ENCODE data around the gene SETD4.
A peak's percentile ranks its signal among the peaks of the same experiment; 100 is the strongest.
"Not testable (repeated sequence)": the region's sequence is repeated elsewhere in the genome, so short reads cannot be mapped to it uniquely, and the experiment has no call there.

SETD4 gene

GRCh38 chr21:36060159-36060921 lies at the start of gene SETD4:
Gene SETD4 (minus strand): TSS chr21:36060526. CDS start chr21:36058888, 1,638 bp downstream.
- FAIRE-seq, result peak; percentile 91

DNA sequence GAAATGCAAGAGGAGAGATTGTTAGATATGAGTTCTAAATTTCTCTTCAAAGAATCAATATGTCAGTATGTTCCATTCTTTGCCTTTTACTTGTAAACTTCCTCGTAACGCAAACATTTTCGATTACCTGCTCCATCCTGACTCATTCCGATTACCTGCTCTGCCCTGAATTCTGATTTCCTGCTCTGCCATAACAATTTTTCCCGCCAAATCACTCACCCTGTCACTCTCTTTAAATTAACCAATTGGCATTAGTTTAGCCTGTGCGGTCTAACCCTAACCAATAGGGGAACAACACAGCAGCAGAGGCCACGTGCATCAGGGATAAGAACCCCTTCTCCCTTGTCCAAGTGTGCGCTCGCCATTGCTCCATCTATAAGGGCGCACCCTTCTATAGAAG lies 49.5 kb upstream of the SETD4 start:
- FAIRE-seq, result no peak

DNA sequence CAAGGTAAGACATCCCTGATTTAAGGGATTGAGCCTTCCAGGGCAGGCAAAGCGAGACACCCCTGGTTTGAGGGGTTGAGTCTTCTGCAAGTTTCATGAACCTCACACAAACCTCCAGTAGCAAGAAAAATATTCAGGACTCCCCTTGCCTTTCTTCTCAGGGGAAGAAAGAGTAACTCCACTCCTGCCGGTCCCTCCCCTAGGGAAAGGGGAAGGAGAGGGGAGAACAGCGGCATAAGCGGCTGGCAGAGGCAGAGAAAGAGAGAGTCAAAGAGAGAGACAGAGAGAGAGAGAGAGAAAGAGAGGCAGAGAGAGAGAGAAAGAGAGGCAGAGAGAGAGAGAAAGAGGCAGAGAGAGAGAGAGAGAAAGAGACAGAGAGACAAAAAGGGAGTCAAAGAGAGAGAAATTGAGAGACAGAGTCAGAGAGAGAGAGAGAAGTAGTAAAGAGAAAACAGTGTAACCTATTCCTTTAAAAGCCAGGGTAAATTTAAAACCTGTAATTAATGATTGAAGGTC lies 45.1 kb upstream of the SETD4 start:
- no peak for FAIRE-seq

DNA sequence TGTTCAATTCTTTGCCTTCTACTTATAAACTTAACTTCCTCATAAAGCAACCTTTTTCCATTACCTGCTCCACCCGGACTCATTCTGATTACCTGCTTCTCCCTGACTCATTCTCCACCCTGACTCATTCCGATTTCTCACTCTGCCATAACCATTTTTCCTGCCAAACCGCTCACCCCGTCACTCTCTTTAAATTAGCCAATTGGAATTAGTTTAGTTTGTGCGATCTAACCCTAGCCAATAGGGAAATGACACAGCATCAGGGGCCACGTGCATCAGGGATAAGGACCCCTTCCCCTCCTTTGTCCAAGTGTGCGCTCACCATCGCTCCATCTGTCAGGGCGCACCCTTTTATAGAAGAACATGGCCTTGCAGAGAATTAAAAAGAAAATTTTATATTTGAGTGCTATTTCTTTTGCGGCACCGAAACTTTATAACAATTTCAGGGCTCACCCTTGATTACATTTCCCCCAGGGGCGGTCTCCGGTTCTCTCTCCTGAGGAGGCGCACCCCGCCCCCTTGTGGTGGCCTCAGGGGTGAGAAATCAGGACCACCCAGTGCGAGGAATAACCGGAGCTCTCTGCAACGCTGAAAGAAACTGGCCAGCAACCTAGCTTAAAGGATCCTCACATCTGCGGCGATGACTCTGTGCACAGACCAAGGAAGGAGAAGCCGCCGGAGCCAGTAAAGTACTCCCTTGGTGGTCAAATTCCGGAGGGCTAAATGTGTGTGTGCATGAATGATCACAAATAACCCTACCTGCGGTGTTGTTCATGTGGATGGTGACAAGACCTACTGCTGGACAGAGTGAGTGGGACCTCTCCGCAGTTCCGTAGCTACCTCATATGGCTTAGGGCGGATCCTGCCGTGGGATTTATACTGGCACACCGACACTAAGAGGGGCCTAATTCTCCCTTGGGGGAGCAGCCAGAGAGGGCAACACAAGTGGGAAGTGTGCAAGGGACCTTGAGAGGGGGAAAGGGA lies 44.3 kb upstream of the SETD4 start:
- no peak for FAIRE-seq

DNA sequence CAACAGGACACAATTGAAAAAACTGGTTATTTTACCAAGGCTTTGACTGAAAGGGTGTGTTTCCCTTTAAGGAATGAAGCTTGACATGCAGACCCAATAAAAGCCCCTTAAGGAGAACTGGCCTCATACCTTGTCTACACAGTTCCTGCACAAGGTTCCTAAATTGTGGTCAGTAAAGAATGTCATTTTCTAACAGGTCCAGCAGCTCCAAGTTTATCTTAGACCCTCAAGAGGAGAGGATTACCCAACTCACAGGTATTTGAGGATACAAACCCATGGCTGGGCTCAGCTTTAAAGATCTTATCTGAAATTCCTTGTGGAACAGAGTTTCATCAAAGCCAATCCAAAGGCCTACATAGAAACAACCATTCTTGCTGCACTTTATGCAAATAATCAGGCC lies 43.1 kb upstream of the SETD4 start:
- no peak for FAIRE-seq

DNA sequence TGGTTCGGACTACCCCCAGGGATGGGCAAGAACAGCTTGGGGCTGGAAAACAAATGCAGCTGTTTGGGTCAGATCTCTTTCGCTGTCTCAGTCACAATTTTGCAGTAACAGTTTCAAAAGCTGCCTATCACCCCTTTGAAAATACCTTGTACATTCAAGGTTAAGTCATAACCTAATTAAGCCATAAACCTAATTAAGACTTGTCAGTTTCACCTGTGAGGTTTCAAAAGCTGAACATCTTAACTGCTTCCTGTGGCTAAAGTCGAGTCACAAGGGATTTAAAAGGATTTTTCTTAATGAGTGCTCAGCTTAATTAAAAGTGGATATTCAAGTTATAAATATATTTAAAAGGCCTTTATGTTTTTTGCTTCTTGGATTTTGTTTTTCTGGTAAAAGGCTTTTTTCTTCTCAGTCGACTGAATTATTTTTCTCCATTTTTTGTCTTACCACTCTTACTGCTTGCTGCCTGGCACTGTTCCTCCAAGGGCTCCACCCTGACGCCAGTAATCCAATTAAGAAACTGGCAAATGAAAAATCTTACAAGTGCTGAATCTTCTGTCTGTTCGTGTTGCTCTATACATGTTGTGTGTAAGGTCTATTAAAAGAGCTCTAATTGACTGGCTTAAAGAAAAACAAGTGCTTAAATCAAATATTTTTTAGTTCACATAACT lies 40.8 kb upstream of the SETD4 start:
- FAIRE-seq, result no peak

DNA sequence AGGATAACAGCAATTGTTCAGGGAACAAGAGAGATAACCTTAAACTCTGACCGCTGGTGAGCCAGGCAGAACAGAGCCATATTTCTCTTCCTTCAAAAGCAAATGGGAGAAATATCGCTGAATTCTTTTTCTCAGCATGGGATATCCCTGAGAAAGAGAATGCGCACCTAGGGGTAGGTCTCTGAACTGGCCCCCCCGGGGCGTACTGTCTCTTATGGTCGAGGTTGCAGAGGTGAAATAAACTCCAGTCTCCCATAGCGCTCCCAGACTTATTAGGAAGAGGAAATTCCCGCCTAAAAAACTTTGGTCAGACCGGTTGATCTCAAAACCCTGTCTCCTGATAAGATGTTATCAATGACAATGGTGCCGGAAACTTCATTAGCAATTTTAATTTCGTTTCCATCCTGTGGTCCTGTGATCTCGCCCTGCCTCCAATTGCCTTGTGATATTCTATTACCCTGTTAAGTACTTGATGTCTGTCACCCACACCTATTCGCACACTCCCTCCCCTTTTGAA lies 39.4 kb upstream of the SETD4 start:
- not testable (repeated sequence) for FAIRE-seq

- no peak for FAIRE-seq
Measured at GRCh38 chr21:36099000-36099399, 38.7 kb upstream of the SETD4 start.

DNA sequence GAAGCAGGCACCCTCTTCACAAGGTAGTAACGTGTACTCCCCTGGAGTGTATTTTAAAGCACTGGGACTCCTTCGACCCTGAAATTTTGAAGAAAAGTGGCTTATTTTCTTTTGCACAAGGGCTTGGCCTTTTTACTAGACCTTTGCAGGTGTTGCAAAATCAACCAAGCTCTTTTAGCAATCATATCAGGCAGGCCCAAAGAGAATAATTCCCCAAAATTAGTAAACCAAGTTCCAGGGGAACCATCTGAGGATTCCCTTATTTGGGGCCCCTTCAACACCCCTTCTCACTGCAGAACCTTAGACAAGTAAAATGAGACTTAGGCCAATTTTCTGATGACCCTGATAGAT lies 37.8 kb upstream of the SETD4 start:
- FAIRE-seq, result no peak

DNA sequence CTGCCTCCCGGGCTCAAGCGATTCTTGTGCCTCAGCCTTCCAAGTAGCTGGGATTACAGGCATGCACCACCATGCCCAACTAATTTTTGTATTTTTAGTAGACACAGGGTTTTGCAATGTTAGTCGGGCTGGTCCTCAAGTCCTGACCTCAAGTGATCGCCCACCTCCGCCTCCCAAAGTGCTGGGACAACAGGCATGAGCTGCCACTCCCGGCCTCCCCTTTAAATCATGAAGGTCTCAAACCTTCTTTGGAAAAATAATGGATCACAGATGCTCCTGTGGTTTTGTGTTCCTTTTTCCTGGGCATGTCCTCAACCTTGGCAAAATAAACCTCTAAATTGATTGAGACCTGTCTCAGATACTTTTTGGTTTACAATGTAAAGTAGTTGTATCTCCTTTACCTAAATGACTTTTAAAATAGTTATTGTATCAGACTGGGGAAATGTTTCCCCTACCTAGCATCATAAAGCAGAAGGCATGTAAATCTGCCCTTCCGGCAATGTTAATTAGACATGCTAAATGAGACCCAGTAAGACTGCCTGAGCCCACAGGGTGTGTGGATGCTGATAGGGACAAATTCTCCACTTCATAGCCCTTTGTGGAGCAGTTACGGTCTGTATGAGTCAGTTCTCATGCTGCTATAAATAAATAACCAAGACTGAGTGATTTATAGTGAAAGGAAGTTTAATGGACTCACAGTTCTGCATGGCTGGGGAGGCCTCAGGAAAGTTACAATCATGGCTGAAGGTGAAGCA lies 37.3 kb upstream of the SETD4 start:
- no peak for FAIRE-seq

GRCh38 chr21:36096398-36097290 lies 36.3 kb upstream of the SETD4 start:
- no peak for FAIRE-seq

DNA sequence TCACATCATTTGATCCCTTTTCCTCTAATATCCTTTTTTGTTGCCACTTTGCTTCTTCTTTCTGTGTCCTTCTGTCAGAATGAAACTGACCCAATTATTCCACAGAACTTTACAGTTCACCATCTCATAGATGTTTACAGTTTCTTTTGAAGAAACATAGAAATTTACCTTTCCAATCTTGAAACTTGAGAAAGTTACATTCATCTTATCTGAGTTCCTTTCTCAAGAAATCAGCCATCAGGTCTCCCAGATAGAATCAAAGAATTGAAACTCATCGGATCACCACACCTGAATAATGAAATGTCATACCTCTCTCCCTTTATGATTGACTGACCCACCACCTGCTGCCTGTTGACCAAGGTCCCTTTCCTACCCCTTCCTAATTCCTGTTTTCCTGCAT lies 33.2 kb upstream of the SETD4 start:
- no peak for FAIRE-seq

DNA sequence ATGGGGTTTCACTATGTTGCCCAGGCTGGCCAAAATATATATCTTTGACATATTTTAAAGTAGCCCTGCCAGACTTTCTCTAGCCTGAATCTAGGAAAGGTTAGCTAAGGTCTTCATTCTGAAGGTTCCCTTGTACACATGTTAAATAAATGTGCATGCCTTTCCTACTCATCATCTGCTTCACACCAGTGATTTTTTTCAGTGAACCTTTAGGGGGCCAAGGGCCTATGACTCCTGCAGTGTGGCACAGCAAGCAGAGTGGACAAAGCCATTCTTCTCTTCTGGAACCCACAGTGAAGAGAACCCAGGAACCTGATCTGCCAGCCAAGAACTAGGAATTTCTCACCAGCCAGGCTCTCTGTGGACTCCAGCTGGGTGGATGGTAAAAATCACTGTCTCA lies 32.4 kb upstream of the SETD4 start:
- FAIRE-seq, result no peak

DNA sequence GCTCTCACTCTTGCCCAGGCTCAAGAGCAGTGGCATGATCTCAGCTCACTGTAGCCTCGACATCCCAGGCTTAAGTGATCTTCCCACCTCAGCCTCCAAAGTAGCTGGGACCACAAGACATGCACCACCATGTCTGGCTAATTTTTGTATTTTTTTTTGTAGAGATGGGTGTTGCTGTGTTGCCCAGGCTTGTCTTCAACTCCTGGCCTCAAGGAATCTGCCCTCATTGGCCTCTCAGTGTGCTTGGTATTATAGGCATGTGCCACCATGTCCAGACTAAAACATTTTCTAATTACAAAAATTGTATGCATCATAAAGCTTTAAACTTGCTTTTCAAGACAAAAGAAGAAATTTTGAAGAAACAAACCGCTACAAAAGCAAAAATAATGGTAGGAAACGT lies 29.6 kb upstream of the SETD4 start:
- no peak for FAIRE-seq

DNA sequence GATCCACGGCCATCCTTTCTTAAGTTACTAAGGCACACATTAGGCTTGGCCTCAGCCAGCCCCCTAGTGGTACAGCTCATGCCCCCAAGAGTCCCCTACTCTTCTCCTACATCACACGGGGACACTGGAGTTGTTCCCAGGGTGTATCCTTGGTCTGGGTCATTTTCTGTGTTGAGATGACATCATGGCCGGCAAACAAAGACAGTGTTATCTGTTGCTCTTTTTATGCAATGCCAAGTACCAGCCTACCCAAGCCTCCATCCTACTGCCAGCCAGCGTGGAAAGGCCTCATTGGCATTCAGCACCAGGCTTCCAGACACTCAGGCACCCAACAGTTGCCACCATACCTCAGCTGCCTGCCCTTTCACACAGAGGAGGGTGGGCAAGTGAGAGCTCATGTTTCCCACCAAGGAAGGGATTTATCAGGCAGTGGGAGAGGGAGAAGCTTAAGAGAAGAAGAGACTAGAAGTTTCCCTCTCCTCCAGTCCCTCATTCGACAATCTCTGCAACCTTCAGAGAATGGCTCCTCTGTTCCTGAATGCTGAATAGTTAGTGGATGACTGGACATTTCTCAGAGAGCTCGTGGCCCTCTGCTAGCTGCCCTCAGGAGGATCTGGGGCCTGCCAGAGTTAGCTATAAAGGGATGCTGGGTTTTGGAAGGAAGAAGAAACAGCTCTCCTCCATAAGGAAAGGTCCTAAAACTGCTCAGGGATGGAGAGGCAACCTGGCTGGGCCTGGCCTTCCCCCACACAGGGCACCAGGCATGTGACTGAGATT lies 27.2 kb upstream of the SETD4 start:
- no peak for FAIRE-seq

GRCh38 chr21:36082237-36082664 lies 21.9 kb upstream of the SETD4 start:
- no peak for FAIRE-seq

DNA sequence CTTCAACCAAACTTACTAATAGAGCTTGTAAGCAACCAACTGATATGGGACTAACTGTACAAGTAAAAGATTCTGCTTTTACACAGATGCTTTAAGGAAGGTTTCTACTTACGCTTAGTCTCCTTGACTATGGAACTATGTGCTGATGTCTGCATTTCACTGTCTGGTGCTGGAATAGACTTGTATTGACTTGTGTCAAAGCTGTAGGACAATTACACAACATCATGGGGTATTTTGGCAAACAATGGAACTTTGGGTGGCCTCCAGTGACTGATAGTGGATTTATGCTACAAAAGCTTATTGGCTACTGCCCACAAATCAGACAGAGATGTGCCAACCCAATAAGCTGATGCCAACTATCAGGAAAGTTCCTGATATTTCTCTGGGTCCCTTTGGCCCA lies 20.1 kb upstream of the SETD4 start:
- FAIRE-seq, result no peak

- no peak for FAIRE-seq
Measured at GRCh38 chr21:36079671-36080070, 19.3 kb upstream of the SETD4 start.

GRCh38 chr21:36079010-36079649 lies 18.8 kb upstream of the SETD4 start:
- no peak for FAIRE-seq

GRCh38 chr21:36077758-36078157 lies 17.4 kb upstream of the SETD4 start:
- FAIRE-seq, result no peak

All from TTC549 (cell line).